HG03064 (cell line): ENCODE data around the gene NSUN6.

Source experiments
- ATAC-seq: cut with Tn5 transposase; IDR thresholded peaks from one replicate; pipeline ENCODE4 v1.9.1; 2021; ENCODE audit warnings: low read depth; ENCODE audit not compliant: unreplicated experiment

NSUN6 gene

GRCh38 chr10:18651324-18652007, at the start of gene NSUN6:
Gene NSUN6 (minus strand): TSS chr10:18651587. CDS start chr10:18651203, 384 bp downstream.
- peak; percentile 93 for ATAC-seq

GRCh38 chr10:18699849-18700840, 48.8 kb upstream of the NSUN6 start:
- ATAC-seq, result no peak

- no peak for ATAC-seq
Observed at GRCh38 chr10:18690541-18690940, 39.2 kb upstream of the NSUN6 start.

GRCh38 chr10:18689498-18689897, 38.1 kb upstream of the NSUN6 start:
- no peak for ATAC-seq

GRCh38 chr10:18687706-18688105, 36.3 kb upstream of the NSUN6 start:
- ATAC-seq, result no peak

- no peak for ATAC-seq
Observed at GRCh38 chr10:18687195-18687594, 35.8 kb upstream of the NSUN6 start.

- no peak for ATAC-seq
Observed at GRCh38 chr10:18685555-18685954, 34.2 kb upstream of the NSUN6 start.

GRCh38 chr10:18684953-18685352, 33.6 kb upstream of the NSUN6 start:
- no peak for ATAC-seq

- no peak for ATAC-seq
Observed at GRCh38 chr10:18684416-18684815, 33.0 kb upstream of the NSUN6 start.

- ATAC-seq, result no peak
Observed at GRCh38 chr10:18683427-18683826, 32.0 kb upstream of the NSUN6 start.

GRCh38 chr10:18681971-18682411, 30.6 kb upstream of the NSUN6 start:
- ATAC-seq, result no peak

GRCh38 chr10:18681366-18681765, 30.0 kb upstream of the NSUN6 start:
- ATAC-seq, result no peak

GRCh38 chr10:18680754-18681153, 29.4 kb upstream of the NSUN6 start:
- no peak for ATAC-seq

GRCh38 chr10:18675086-18675801, 23.9 kb upstream of the NSUN6 start:
- no peak for ATAC-seq

GRCh38 chr10:18668026-18668425, 16.6 kb upstream of the NSUN6 start:
- no peak for ATAC-seq

GRCh38 chr10:18666810-18667209, 15.4 kb upstream of the NSUN6 start:
- ATAC-seq, result no peak

- ATAC-seq, result no peak
Observed at GRCh38 chr10:18665815-18666558, 14.6 kb upstream of the NSUN6 start.

- ATAC-seq, result no peak
Observed at GRCh38 chr10:18664841-18665478, 13.6 kb upstream of the NSUN6 start.

- no peak for ATAC-seq
Observed at GRCh38 chr10:18660816-18661431, 9.5 kb upstream of the NSUN6 start.
